Osteocyte (in vitro differentiated cells): ENCODE data around the gene TMIGD1. TPM values are rescaled to one million over a fixed set of nuclear protein-coding genes. Genes with fewer than 3 reads are reported as not detected.

Source experiments
- DNase-seq: peaks from one replicate; pipeline ENCODE4 v3.0.0; 2021; ENCODE audit warnings: mixed read lengths; ENCODE audit not compliant: unreplicated experiment; ENCODE audit errors: extremely low spot score
- H3K27ac Mint-ChIP-seq: one replicate; pipeline ENCODE4 v1.8.0; 2021; ENCODE audit warnings: mild to moderate bottlenecking, mixed read lengths; ENCODE audit not compliant: unreplicated experiment
- H3K27me3 Mint-ChIP-seq: one replicate; pipeline ENCODE4 v1.8.0; 2021; ENCODE audit warnings: mixed read lengths; ENCODE audit not compliant: unreplicated experiment
- H3K36me3 Mint-ChIP-seq: one replicate; pipeline ENCODE4 v1.8.0; 2021; ENCODE audit warnings: mixed read lengths; ENCODE audit not compliant: unreplicated experiment
- H3K4me1 Mint-ChIP-seq: one replicate; pipeline ENCODE4 v1.8.0; 2021; ENCODE audit warnings: mixed read lengths; ENCODE audit not compliant: unreplicated experiment
- H3K4me3 Mint-ChIP-seq: one replicate; pipeline ENCODE4 v1.8.0; 2021; ENCODE audit warnings: mild to moderate bottlenecking, moderate library complexity, mixed read lengths; ENCODE audit not compliant: unreplicated experiment
- H3K9me3 Mint-ChIP-seq: one replicate; pipeline ENCODE4 v1.8.0; 2021; ENCODE audit warnings: mixed read lengths; ENCODE audit not compliant: unreplicated experiment
- long read RNA-seq: library from polyadenylated mRNA; unstranded; transcript quantifications from one replicate; pipeline ENCODE4 v2.0.0, GENCODE V29; 2021
- total RNA-seq: library from RNA; stranded (reverse); gene quantifications from 2 replicates; pipeline ENCODE4 v1.2.1, GENCODE V29; 2021
- TF ChIP-seq, protein P1 (sequence below): fragments of 200-600 bp; sonication (generic); IDR thresholded peaks from 2 replicates; pipeline ENCODE4 v1.5.0; 2021; ENCODE audit warnings: antibody characterized with exemption, mild to moderate bottlenecking, moderate library complexity

TMIGD1 gene, protein sequence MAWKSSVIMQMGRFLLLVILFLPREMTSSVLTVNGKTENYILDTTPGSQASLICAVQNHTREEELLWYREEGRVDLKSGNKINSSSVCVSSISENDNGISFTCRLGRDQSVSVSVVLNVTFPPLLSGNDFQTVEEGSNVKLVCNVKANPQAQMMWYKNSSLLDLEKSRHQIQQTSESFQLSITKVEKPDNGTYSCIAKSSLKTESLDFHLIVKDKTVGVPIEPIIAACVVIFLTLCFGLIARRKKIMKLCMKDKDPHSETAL
- total RNA-seq: not detected in 2 replicates
- long read RNA-seq: 0 reads

DNA sequence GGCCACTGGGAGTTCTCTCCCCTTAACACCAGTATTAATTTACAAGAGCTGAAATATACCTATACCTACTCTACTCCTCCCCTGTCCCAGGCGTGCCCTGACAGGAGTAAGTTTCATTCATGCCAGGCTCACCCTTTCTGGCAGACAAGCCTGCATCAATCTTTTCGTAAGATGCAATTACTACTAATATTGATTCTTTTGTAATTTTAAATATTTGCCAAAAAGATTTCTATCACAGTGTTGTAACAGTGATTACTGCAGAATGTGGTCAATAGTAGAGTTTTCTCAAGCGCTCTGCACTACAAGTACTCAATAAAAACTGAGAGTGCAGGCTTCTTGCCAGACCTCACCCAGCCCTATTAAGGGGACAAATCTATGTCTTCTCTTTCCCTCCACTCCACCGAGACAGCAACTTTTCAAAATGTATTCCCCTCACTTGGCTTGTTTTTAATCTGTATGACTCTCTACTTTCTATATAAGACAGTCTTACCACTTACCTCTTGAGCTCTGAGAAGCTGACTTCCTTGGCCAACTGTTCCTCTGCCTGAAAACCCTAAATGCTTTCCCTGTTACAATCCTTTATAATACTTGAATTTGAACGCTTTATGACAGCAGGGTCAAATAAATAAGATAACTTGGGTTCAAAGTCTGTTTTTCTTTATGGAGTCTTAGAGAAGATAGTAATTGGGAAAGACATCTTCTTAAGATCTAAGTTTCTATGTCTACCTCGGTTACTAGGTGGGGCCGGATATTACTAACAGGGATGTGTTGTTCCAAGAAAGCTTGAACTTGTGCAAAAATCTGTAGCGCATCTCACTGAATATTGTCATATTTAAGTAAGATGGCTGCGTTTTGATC is at the start of gene TMIGD1:
Gene TMIGD1 (minus strand): TSS at position 555 of the 858 bp plus-strand sequence. CDS start 1,924 bp downstream, outside the sequence.
- H3K9me3 Mint-ChIP-seq: no peaks in the 10 kb centered on the region
- peak within 1 kb of the TSS; percentile 28 for H3K27ac Mint-ChIP-seq
- peaks cover 19% of the 10 kb centered on the region for H3K27me3 Mint-ChIP-seq
- TF ChIP-seq, protein P1, sequence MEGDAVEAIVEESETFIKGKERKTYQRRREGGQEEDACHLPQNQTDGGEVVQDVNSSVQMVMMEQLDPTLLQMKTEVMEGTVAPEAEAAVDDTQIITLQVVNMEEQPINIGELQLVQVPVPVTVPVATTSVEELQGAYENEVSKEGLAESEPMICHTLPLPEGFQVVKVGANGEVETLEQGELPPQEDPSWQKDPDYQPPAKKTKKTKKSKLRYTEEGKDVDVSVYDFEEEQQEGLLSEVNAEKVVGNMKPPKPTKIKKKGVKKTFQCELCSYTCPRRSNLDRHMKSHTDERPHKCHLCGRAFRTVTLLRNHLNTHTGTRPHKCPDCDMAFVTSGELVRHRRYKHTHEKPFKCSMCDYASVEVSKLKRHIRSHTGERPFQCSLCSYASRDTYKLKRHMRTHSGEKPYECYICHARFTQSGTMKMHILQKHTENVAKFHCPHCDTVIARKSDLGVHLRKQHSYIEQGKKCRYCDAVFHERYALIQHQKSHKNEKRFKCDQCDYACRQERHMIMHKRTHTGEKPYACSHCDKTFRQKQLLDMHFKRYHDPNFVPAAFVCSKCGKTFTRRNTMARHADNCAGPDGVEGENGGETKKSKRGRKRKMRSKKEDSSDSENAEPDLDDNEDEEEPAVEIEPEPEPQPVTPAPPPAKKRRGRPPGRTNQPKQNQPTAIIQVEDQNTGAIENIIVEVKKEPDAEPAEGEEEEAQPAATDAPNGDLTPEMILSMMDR: no peak
- H3K4me1 Mint-ChIP-seq: peaks cover 18% of the 10 kb centered on the region
- DNase-seq: peak; percentile 11
- H3K4me3 Mint-ChIP-seq: no peak within 1 kb of the TSS
- no peaks in the 10 kb centered on the region for H3K36me3 Mint-ChIP-seq

DNA sequence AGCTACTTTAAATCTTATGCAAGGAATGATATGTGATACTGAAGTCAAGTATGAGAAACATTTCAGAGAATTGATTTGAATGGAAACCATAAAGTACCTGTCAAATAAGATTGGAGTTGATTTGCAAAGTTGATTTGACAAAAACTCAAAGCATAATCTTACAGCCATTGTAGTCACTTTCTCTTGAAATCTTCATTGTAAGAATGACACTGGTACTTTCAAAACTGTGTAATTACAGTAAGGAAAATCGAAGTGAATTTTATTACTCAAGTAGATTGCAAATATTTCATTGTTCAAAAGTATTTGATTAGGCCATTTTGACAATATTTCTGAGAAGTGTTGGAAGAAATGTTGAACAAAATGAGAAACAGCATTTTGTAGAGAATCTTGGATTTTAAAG is 48.5 kb upstream of the TMIGD1 start:
- H3K36me3 Mint-ChIP-seq: peaks cover 15% of the 10 kb centered on the region
- TF ChIP-seq, protein P1: no peak
- H3K27ac Mint-ChIP-seq: no peak overlapping the region
- H3K9me3 Mint-ChIP-seq: no peaks in the 10 kb centered on the region
- no peaks in the 10 kb centered on the region for H3K27me3 Mint-ChIP-seq
- H3K4me3 Mint-ChIP-seq: no peak overlapping the region
- H3K4me1 Mint-ChIP-seq: peaks cover 36% of the 10 kb centered on the region
- no peak for DNase-seq

DNA sequence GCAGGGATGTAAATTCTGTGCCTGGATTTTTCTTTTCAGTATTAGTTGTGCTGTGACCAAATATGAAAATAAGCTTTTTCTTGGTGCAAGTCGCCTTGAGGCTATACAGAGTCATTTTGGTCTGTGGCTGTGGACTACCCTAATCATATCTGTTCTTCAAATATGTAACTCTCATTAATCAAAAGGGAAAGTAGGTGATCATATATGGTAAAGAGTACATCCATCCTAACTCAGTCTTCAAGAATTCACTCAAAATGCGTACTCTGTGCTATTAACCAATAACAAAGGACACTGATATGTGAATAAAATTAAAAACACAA is 47.4 kb upstream of the TMIGD1 start:
- no peak overlapping the region for H3K27ac Mint-ChIP-seq
- TF ChIP-seq, protein P1: no peak
- no peak for DNase-seq
- H3K4me3 Mint-ChIP-seq: peak overlapping the region; percentile 83
- peaks cover 46% of the 10 kb centered on the region for H3K4me1 Mint-ChIP-seq
- no peaks in the 10 kb centered on the region for H3K27me3 Mint-ChIP-seq
- H3K9me3 Mint-ChIP-seq: no peaks in the 10 kb centered on the region
- H3K36me3 Mint-ChIP-seq: peaks cover 10% of the 10 kb centered on the region

DNA sequence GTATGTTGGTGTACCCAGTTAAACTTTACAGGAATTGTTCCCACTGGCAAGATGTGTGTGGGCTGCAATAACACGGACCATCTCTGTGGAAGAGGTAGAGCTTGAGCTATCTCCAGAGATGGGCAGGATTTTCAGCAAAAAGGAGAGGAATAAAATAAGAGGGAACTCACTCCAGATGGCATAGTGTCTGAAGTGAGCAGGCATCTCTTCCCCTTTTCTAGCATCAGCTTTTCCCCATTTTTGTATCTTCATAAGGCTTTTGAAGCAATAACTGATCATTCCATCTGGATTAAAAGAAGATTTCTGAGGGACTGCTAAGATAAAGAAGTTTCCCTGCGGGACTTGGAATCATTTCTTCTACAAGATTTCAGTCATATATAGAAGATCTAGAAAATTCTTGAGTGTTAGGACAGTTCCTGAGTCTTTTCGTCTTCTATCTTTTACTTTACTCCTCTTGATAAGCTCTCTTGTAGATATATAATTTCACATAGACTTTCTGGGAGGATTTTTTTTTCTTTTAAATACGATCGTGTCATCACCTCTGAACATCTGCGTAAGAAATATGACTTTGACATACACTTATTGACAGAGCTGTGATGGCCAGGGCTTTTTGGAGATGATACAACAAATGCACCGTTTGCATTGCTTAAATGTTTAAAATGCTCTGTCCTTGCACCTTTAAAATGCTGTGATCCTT is 46.9 kb upstream of the TMIGD1 start:
- H3K36me3 Mint-ChIP-seq: peaks cover 7% of the 10 kb centered on the region
- no peaks in the 10 kb centered on the region for H3K9me3 Mint-ChIP-seq
- TF ChIP-seq, protein P1: no peak
- peaks cover 51% of the 10 kb centered on the region for H3K4me1 Mint-ChIP-seq
- H3K27me3 Mint-ChIP-seq: no peaks in the 10 kb centered on the region
- no peak for DNase-seq
- peak overlapping the region; percentile 83 for H3K4me3 Mint-ChIP-seq
- no peak overlapping the region for H3K27ac Mint-ChIP-seq
